HUES64 (cell line): ENCODE measurements around the gene MAST4.

Experiments used
- H3K27ac ChIP-seq: 2 replicates; pipeline ENCODE4 v1.7.0; 2013; ENCODE audit warnings: low read depth, low read length, inconsistent platforms
- H3K27me3 ChIP-seq: 2 replicates; pipeline ENCODE4 v1.6.1; 2013; ENCODE audit warnings: mild to moderate bottlenecking, low read length; ENCODE audit not compliant: insufficient read depth
- H3K36me3 ChIP-seq: 2 replicates; pipeline ENCODE4 v1.6.1; 2013; ENCODE audit warnings: mild to moderate bottlenecking, low read length; ENCODE audit not compliant: insufficient read depth
- H3K4me1 ChIP-seq: 2 replicates; pipeline ENCODE4 v1.6.1; 2013; ENCODE audit warnings: mild to moderate bottlenecking, low read length, moderate library complexity; ENCODE audit not compliant: insufficient read depth
- H3K4me3 ChIP-seq: 2 replicates; pipeline ENCODE4 v1.5.1; 2013; ENCODE audit warnings: mild to moderate bottlenecking, low read length, moderate library complexity
- H3K9ac ChIP-seq: 2 replicates; pipeline ENCODE4 v1.6.1; 2013; ENCODE audit warnings: mild to moderate bottlenecking, low read depth, low read length
- H3K9me3 ChIP-seq: 2 replicates; pipeline ENCODE4 v1.6.1; 2013; ENCODE audit warnings: low read depth, low read length; ENCODE audit not compliant: insufficient read depth
- WGBS: fragments of 150-250, 120-280 bp; methylation state at CpG from one replicate; pipeline ENCODE4 v1.1.7; 2013; ENCODE audit warnings: missing lambda C conversion rate; 5-methylcytosine and 5-hydroxymethylcytosine counted together

The MAST4 gene

GRCh38 chr5:67188274-67189078, 592.3 kb downstream of the MAST4 start:
- Histone ChIP-seq H3K4me3 (no peak overlapping the region), H3K4me1 (0 out of 2 replicates have a peak, but pooled peaks cover 14% of the 10 kb centered on the region), H3K36me3 (no peaks in the 10 kb centered on the region), H3K27me3 (no peaks in the 10 kb centered on the region), H3K27ac (no peak overlapping the region), H3K9me3 (no peaks in the 10 kb centered on the region), H3K9ac (no peak overlapping the region)
- 88% methylated on average over 7 of the region's 7 CpGs for WGBS

DNA sequence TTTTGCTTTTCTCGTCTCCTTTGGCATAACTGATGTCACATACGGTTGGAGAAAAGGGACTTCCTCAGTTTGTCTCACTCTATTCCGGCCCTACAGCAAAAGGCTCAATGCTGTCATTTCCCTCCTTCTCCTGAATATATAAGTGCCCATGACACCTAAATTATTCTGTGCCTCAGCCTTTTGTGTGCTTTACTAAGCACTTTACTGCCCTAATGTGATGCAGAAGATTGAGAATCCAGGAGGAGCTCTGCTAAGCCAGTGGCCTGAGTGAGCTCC, 592.8 kb downstream of the MAST4 start:
- Histone ChIP-seq H3K36me3 (no peaks in the 10 kb centered on the region), H3K9me3 (no peaks in the 10 kb centered on the region), H3K27ac (no peak overlapping the region), H3K4me1 (0 out of 2 replicates have a peak, but pooled peaks cover 14% of the 10 kb centered on the region), H3K4me3 (no peak overlapping the region), H3K9ac (no peak overlapping the region), H3K27me3 (no peaks in the 10 kb centered on the region)
- 94% methylated on average over 3 of the region's 3 CpGs for WGBS

DNA sequence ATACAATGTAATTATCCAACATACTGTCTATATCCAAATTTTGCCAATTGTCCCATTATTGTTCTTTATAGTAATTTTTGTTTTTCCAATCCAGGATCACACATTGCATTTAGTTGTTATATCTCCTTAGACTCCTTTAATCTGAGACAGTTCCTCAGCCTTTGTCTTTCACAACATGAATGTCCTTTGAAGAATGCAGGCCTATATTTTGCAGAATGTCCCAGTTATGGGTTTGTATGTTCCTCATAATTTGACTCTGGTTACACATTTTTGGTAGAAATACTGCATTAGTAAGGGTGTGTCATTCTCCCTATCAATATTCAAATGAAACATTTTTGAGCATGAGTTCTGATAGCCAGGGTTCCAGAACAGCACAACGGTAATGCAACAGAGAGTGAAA, 593.7 kb downstream of the MAST4 start:
- no peak overlapping the region for H3K4me3 ChIP-seq
- H3K4me1 ChIP-seq = 0 out of 2 replicates have a peak, but pooled peaks cover 14% of the 10 kb centered on the region
- H3K9me3 ChIP-seq = no peaks in the 10 kb centered on the region
- H3K9ac ChIP-seq = no peak overlapping the region
- 95% methylated on average over 1 of the region's 1 CpG for WGBS
- H3K27ac ChIP-seq = no peak overlapping the region
- no peaks in the 10 kb centered on the region for H3K27me3 ChIP-seq
- no peaks in the 10 kb centered on the region for H3K36me3 ChIP-seq

GRCh38 chr5:67190410-67190809, 594.2 kb downstream of the MAST4 start:
- WGBS = 84% methylated on average over 4 of the region's 4 CpGs

GRCh38 chr5:67190861-67191260, 594.7 kb downstream of the MAST4 start:
- 62% methylated on average over 5 of the region's 5 CpGs for WGBS
- Histone ChIP-seq H3K27ac (no peak overlapping the region), H3K4me1 (0 out of 2 replicates have a peak, but pooled peaks cover 14% of the 10 kb centered on the region)

More at GRCh38 chr5:67190410-67190809, 594.2 kb downstream of the MAST4 start:
- Histone ChIP-seq H3K27ac (no peak overlapping the region), H3K9me3 (no peaks in the 10 kb centered on the region), H3K27me3 (no peaks in the 10 kb centered on the region), H3K9ac (no peak overlapping the region), H3K36me3 (no peaks in the 10 kb centered on the region), H3K4me3 (no peak overlapping the region), H3K4me1 (0 out of 2 replicates have a peak, but pooled peaks cover 14% of the 10 kb centered on the region)

GRCh38 chr5:67192719-67193438, 596.7 kb downstream of the MAST4 start:
- H3K27me3 ChIP-seq = no peaks in the 10 kb centered on the region
- no peak overlapping the region for H3K27ac ChIP-seq
- H3K9ac ChIP-seq = no peak overlapping the region
- 95% methylated on average over 9 of the region's 9 CpGs for WGBS
- H3K4me1 ChIP-seq = 0 out of 2 replicates have a peak, but pooled peaks cover 14% of the 10 kb centered on the region
- no peaks in the 10 kb centered on the region for H3K36me3 ChIP-seq
- no peak overlapping the region for H3K4me3 ChIP-seq
- no peaks in the 10 kb centered on the region for H3K9me3 ChIP-seq

More at GRCh38 chr5:67190861-67191260, 594.7 kb downstream of the MAST4 start:
- Histone ChIP-seq H3K27me3 (no peaks in the 10 kb centered on the region), H3K4me3 (no peak overlapping the region), H3K36me3 (no peaks in the 10 kb centered on the region), H3K9ac (no peak overlapping the region), H3K9me3 (no peaks in the 10 kb centered on the region)

DNA sequence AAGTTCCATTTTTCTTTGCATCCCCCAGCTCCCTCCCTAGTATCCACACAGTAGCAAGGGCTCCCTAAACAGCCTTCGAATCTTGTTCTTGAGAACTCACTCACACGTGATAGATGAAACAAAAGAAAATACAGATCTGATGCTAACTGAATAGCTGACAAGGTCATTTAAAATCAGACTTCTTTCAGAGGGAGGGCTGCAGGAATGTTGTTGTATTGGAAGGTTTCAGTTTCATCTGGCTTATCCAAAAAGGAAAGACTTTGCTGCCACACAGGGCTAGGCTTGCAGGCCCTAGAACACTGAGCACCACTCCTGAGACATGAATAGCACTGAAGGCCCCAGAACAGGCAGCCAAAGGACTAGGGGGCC, 597.2 kb downstream of the MAST4 start:
- Histone ChIP-seq H3K4me3 (no peak overlapping the region), H3K4me1 (0 out of 2 replicates have a peak, but pooled peaks cover 14% of the 10 kb centered on the region), H3K9ac (no peak overlapping the region), H3K36me3 (no peaks in the 10 kb centered on the region), H3K9me3 (no peaks in the 10 kb centered on the region), H3K27me3 (no peaks in the 10 kb centered on the region), H3K27ac (no peak overlapping the region)
- 97% methylated on average over 2 of the region's 2 CpGs for WGBS

DNA sequence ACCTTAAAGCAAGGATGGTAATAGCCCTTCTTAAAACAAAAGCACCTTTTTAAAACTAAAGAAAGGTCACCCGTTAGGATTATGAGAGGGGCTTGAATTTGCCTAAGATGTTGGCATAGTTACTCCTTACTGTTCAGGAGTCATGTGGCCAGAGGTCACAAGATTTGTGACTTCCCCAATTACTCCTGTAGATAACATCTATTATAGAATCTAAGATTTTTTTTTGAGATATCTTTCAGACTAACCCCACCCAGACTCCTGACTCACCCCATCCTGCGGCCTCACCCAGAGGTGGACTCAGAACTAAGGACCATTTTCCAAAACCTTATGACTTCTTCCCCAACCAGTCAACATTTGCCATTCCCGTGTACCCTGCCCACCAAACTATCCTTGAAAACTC, 598.0 kb downstream of the MAST4 start:
- H3K9ac ChIP-seq = no peak overlapping the region

GRCh38 chr5:67195406-67196275, 599.4 kb downstream of the MAST4 start:
- H3K27ac ChIP-seq = no peak overlapping the region
- WGBS = 97% methylated on average over 6 of the region's 7 CpGs
- no peak overlapping the region for H3K9ac ChIP-seq
- H3K4me3 ChIP-seq = no peak overlapping the region
- H3K36me3 ChIP-seq = no peaks in the 10 kb centered on the region
- no peaks in the 10 kb centered on the region for H3K9me3 ChIP-seq
- peaks cover 9% of the 10 kb centered on the region; the same call in 1 of the 2 replicates for H3K4me1 ChIP-seq
- H3K27me3 ChIP-seq = no peaks in the 10 kb centered on the region

More for the DNA sequence above, 598.0 kb downstream of the MAST4 start:
- Histone ChIP-seq H3K4me1 (0 out of 2 replicates have a peak, but pooled peaks cover 14% of the 10 kb centered on the region), H3K27me3 (no peaks in the 10 kb centered on the region), H3K9me3 (no peaks in the 10 kb centered on the region), H3K27ac (no peak overlapping the region), H3K4me3 (no peak overlapping the region), H3K36me3 (no peaks in the 10 kb centered on the region)
- WGBS = 91% methylated on average over 2 of the region's 3 CpGs

- no peaks in the 10 kb centered on the region for H3K27me3 ChIP-seq
- H3K4me3 ChIP-seq = no peak within 1 kb of the TSS
- H3K9ac ChIP-seq = no peak within 1 kb of the TSS
- no peaks in the 10 kb centered on the region for H3K36me3 ChIP-seq
- H3K4me1 ChIP-seq = no peaks in the 10 kb centered on the region; the same call in 1 of the 2 replicates
- no peak within 1 kb of the TSS for H3K27ac ChIP-seq
- 92% methylated on average over 5 of the region's 5 CpGs for WGBS
- no peaks in the 10 kb centered on the region for H3K9me3 ChIP-seq
Observed at GRCh38 chr5:67196537-67197059, 600.4 kb downstream of the MAST4 start, which contains the start of gene CD180. Gene CD180, minus strand, starts transcription at chr5:67196799. Its CDS starts 158 bp downstream, at chr5:67196641.
